HepG2 (cell line): Measurements from ENCODE around the gene SH3YL1. TPM values are rescaled to one million over a fixed set of nuclear protein-coding genes. Genes with fewer than 3 reads are reported as not detected.

Experiments
- ARNT ChIP-seq: fragments of 450-650 bp; IDR thresholded peaks from 2 replicates; pipeline ENCODE4 v1.6.1; 2017
- ARNT2 ChIP-seq: sonication (generic); formaldehyde crosslinking; IDR thresholded peaks from 2 replicates; pipeline ENCODE4 v1.8.0; 2022; ENCODE audit warnings: mild to moderate bottlenecking, low read depth, missing genetic modification reagents, moderate library complexity
- ELF4 ChIP-seq: sonication (generic); formaldehyde crosslinking; IDR thresholded peaks from 2 replicates; pipeline ENCODE4 v1.5.0; 2020; ENCODE audit warnings: missing genetic modification reagents, mild to moderate bottlenecking, moderate library complexity, borderline replicate concordance
- FOXO1 ChIP-seq: sonication (generic); formaldehyde crosslinking; IDR thresholded peaks from 2 replicates; pipeline ENCODE4 v1.4.0; 2020; ENCODE audit warnings: missing genetic modification reagents
- KDM5B ChIP-seq: sonication (generic); formaldehyde crosslinking; IDR thresholded peaks from 2 replicates; pipeline ENCODE4 v1.4.0; 2020; ENCODE audit warnings: missing genetic modification reagents, mild to moderate bottlenecking, borderline replicate concordance
- KDM6A ChIP-seq: IDR thresholded peaks from 2 replicates; pipeline ENCODE4 v1.6.1; 2016; ENCODE audit warnings: low read depth
- MEF2D ChIP-seq: sonication (generic); formaldehyde crosslinking; IDR thresholded peaks from 2 replicates; pipeline ENCODE4 v1.5.1; 2020; ENCODE audit warnings: mild to moderate bottlenecking, missing genetic modification reagents
- MIER2 ChIP-seq: IDR thresholded peaks from 2 replicates; pipeline ENCODE4 v1.6.1; 2016; ENCODE audit warnings: missing biosample characterization, missing genetic modification reagents
- MTF2 ChIP-seq: sonication (generic); formaldehyde crosslinking; IDR thresholded peaks from 2 replicates; pipeline ENCODE4 v1.5.0; 2020; ENCODE audit warnings: missing genetic modification reagents, borderline replicate concordance
- NRL ChIP-seq: sonication (generic); formaldehyde crosslinking; IDR thresholded peaks from 2 replicates; pipeline ENCODE4 v1.5.0; 2020; ENCODE audit warnings: missing genetic modification reagents, mild to moderate bottlenecking, moderate library complexity, borderline replicate concordance
- RNF2 ChIP-seq: fragments of 450-650 bp; conservative IDR thresholded peaks from 2 replicates; pipeline ENCODE4 v1.6.1; 2016; ENCODE audit warnings: low read depth
- ZNF160 ChIP-seq: sonication (generic); formaldehyde crosslinking; IDR thresholded peaks from 2 replicates; pipeline ENCODE4 v1.8.0; 2022; ENCODE audit warnings: mild to moderate bottlenecking, inconsistent platforms, missing genetic modification reagents
- ZNF501 ChIP-seq: sonication (generic); formaldehyde crosslinking; IDR thresholded peaks from 2 replicates; pipeline ENCODE4 v1.5.1; 2020; ENCODE audit warnings: mild to moderate bottlenecking, moderate library complexity, missing genetic modification reagents
- ZNF546 ChIP-seq: sonication (generic); formaldehyde crosslinking; conservative IDR thresholded peaks from 2 replicates; pipeline ENCODE4 v1.8.1; 2023; ENCODE audit warnings: mild to moderate bottlenecking, missing genetic modification reagents
- ZNF724P ChIP-seq: sonication (generic); formaldehyde crosslinking; IDR thresholded peaks from 2 replicates; pipeline ENCODE4 v1.8.0; 2022; ENCODE audit warnings: missing genetic modification reagents, borderline replicate concordance
- ZNF773 ChIP-seq: sonication (generic); formaldehyde crosslinking; IDR thresholded peaks from 2 replicates; pipeline ENCODE4 v1.4.0; 2020; ENCODE audit warnings: missing genetic modification reagents, borderline replicate concordance
- ZSCAN21 ChIP-seq: sonication (generic); formaldehyde crosslinking; IDR thresholded peaks from 2 replicates; pipeline ENCODE4 v1.8.0; 2022; ENCODE audit warnings: mild to moderate bottlenecking, missing genetic modification reagents, moderate library complexity, borderline replicate concordance
- polyA plus RNA-seq, 8 experiments: library from polyadenylated mRNA; depleted of rRNA in 3 of 8; stranded (reverse) in 7 of 8; unstranded in 1 of 8; fragments of >200 nt; fragmentation: Illumina TruSeq in 4 of 8; extraction: Trizol in 4 of 8; gene quantifications; 2 replicates each; pipeline versions ENCODE4 v1.2.1 to v1.2.3, GENCODE V29; 2011 to 2016; ENCODE audit warnings: low read depth in 4 of 8, missing spikeins in 1 of 8, mixed read lengths in 1 of 8; ENCODE audit not compliant: insufficient read depth in 1 of 8
- total RNA-seq, 5 experiments: library from RNA; depleted of rRNA; stranded (reverse); fragments of >200 nt; fragmentation: Illumina TruSeq; extraction: Trizol; gene quantifications; 2 replicates each; pipeline ENCODE4 v1.2.3, GENCODE V29; 2016; ENCODE audit warnings: low read depth in 1 of 5
- TF ChIP-seq, protein P1 (sequence below): sonication (generic); formaldehyde crosslinking; IDR thresholded peaks from 2 replicates; pipeline ENCODE4 v1.5.0; 2020; ENCODE audit warnings: mild to moderate bottlenecking, missing genetic modification reagents, moderate library complexity
- TF ChIP-seq, protein P2 (sequence below): sonication (generic); formaldehyde crosslinking; IDR thresholded peaks from 2 replicates; pipeline ENCODE4 v1.8.0; 2022; ENCODE audit warnings: missing genetic modification reagents, low read depth, mild to moderate bottlenecking, borderline replicate concordance
- TF ChIP-seq, protein P3 (sequence below): sonication (generic); formaldehyde crosslinking; IDR thresholded peaks from 2 replicates; pipeline ENCODE4 v1.4.0; 2020; ENCODE audit warnings: missing genetic modification reagents
- TF ChIP-seq, protein P4 (sequence below): sonication (generic); formaldehyde crosslinking; IDR thresholded peaks from 2 replicates; pipeline ENCODE4 v1.5.0; 2020; ENCODE audit warnings: mild to moderate bottlenecking, missing genetic modification reagents
- TF ChIP-seq, protein P5 (sequence below): sonication (generic); formaldehyde crosslinking; IDR thresholded peaks from 2 replicates; pipeline ENCODE4 v1.5.0; 2020; ENCODE audit warnings: missing genetic modification reagents

SH3YL1 gene
- total and polyA plus RNA-seq, 2 of the 13 experiments (the other 11 are each of a cell fraction or from before 2014, with no cell fraction given) = 13.0 to 48.2 TPM

DNA sequence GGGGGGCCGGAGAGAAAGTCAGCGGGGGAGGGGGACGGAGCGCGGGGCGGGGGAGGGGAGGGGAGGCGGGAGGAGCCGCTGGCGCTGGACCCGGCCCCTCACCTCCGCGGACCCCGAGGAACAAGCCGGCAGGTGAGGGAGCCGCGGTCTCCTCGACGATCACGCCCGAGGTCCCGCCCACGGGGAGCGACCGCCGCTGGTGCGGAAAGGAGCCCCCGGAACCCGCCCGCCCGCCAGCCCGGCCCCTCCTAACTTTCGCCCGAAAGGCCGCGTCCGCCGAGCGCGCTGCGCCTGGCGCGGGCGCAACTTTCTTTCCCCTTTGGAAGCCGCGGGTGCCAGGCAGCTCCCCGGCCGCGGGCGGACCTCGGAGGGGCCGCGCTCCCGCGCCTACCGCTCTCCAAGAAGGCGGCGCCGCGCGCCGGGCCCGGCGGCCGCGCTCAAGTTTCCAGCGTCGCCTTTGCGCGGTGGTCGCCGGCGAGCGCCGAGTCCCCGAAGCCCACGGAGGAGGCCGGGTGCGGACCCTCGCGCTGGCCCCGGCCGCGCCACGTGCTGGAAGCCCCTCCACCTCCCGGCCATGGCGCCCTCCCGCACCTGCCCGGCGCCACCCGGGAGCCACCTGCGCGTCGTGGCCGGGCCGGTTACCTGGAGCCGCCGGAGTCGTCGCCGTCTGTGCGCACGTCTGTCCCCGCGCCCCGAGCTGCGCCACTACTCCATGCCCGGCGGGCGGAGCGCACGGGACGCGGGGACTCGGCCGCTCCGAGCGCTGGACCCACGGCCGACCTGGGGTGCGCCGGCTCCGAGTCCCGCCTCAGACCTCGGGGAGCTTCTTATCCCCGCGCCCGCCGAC, 24.3 kb upstream of the SH3YL1 start, which contains the start of gene ALKAL2 (continued):
- TF ChIP-seq, protein P1, sequence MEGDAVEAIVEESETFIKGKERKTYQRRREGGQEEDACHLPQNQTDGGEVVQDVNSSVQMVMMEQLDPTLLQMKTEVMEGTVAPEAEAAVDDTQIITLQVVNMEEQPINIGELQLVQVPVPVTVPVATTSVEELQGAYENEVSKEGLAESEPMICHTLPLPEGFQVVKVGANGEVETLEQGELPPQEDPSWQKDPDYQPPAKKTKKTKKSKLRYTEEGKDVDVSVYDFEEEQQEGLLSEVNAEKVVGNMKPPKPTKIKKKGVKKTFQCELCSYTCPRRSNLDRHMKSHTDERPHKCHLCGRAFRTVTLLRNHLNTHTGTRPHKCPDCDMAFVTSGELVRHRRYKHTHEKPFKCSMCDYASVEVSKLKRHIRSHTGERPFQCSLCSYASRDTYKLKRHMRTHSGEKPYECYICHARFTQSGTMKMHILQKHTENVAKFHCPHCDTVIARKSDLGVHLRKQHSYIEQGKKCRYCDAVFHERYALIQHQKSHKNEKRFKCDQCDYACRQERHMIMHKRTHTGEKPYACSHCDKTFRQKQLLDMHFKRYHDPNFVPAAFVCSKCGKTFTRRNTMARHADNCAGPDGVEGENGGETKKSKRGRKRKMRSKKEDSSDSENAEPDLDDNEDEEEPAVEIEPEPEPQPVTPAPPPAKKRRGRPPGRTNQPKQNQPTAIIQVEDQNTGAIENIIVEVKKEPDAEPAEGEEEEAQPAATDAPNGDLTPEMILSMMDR (CRISPR knock-in tag) = no peak
- no peak for TF ChIP-seq ZNF160 (CRISPR knock-in tag)
- no peak for TF ChIP-seq ZNF501
- TF ChIP-seq NRL (CRISPR knock-in tag) = no peak
- TF ChIP-seq, protein P2, sequence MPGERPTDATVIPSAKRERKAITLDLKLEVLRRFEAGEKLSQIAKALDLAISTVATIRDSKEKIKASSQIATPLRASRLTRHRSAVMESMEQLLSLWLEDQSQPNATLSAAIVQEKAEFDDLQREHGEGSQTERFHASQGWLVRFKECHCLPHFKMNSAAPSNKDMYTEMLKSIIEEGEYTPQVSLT = no peak
- no peak for TF ChIP-seq FOXO1 (CRISPR knock-in tag)
- peak; percentile 57; the same call in 1 of the 2 replicates for TF ChIP-seq KDM5B (CRISPR knock-in tag)
- TF ChIP-seq, protein P3, sequence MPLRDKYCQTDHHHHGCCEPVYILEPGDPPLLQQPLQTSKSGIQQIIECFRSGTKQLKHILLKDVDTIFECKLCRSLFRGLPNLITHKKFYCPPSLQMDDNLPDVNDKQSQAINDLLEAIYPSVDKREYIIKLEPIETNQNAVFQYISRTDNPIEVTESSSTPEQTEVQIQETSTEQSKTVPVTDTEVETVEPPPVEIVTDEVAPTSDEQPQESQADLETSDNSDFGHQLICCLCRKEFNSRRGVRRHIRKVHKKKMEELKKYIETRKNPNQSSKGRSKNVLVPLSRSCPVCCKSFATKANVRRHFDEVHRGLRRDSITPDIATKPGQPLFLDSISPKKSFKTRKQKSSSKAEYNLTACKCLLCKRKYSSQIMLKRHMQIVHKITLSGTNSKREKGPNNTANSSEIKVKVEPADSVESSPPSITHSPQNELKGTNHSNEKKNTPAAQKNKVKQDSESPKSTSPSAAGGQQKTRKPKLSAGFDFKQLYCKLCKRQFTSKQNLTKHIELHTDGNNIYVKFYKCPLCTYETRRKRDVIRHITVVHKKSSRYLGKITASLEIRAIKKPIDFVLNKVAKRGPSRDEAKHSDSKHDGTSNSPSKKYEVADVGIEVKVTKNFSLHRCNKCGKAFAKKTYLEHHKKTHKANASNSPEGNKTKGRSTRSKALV (CRISPR knock-in tag) = peak; percentile 95
- no peak for TF ChIP-seq KDM6A (CRISPR knock-in tag)
- no peak for TF ChIP-seq MEF2D
- TF ChIP-seq MIER2 (CRISPR knock-in tag) = no peak
- 0 out of 2 replicates have a peak, but pooled peaks have one; percentile 46 for TF ChIP-seq ZNF546 (CRISPR knock-in tag)
- TF ChIP-seq, protein P4, sequence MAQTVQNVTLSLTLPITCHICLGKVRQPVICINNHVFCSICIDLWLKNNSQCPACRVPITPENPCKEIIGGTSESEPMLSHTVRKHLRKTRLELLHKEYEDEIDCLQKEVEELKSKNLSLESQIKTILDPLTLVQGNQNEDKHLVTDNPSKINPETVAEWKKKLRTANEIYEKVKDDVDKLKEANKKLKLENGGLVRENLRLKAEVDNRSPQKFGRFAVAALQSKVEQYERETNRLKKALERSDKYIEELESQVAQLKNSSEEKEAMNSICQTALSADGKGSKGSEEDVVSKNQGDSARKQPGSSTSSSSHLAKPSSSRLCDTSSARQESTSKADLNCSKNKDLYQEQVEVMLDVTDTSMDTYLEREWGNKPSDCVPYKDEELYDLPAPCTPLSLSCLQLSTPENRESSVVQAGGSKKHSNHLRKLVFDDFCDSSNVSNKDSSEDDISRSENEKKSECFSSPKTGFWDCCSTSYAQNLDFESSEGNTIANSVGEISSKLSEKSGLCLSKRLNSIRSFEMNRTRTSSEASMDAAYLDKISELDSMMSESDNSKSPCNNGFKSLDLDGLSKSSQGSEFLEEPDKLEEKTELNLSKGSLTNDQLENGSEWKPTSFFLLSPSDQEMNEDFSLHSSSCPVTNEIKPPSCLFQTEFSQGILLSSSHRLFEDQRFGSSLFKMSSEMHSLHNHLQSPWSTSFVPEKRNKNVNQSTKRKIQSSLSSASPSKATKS (CRISPR knock-in tag) = no peak
- no peak for TF ChIP-seq ELF4
- TF ChIP-seq, protein P5, sequence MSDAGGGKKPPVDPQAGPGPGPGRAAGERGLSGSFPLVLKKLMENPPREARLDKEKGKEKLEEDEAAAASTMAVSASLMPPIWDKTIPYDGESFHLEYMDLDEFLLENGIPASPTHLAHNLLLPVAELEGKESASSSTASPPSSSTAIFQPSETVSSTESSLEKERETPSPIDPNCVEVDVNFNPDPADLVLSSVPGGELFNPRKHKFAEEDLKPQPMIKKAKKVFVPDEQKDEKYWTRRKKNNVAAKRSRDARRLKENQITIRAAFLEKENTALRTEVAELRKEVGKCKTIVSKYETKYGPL (CRISPR knock-in tag) = no peak
- TF ChIP-seq ARNT = no peak
- TF ChIP-seq ZSCAN21 (CRISPR knock-in tag) = peak; percentile 24; the same call in 1 of the 2 replicates
- TF ChIP-seq RNF2 = peak; percentile 68; the same call in 1 of the 2 replicates
- TF ChIP-seq ARNT2 = no peak; the same call in 1 of the 2 replicates
- 0 out of 2 replicates have a peak, but pooled peaks have one; percentile 63 for TF ChIP-seq ZNF724P (CRISPR knock-in tag)
- TF ChIP-seq ZNF773 = no peak
- TF ChIP-seq MTF2 (CRISPR knock-in tag) = no peak; the same call in 1 of the 2 replicates
